Sigmoid colon (tissue), 7 donors: ENCODE measurements around the gene IL36B. TPM values are rescaled to one million over a fixed set of nuclear protein-coding genes. Genes with fewer than 3 reads are reported as not detected.

Experiments used
- DNase-seq: peaks from one replicate; pipeline ENCODE4 v3.0.0-alpha.2; 2019
- H3K27ac ChIP-seq, 4 donors: fragments of 200-600 bp; sonication (generic); one replicate each; pipeline ENCODE4 v1.5.1; 2016 to 2019; ENCODE audit warnings: mild to moderate bottlenecking in 1 of 4
- H3K27me3 ChIP-seq, 3 donors: fragments of 200-600 bp; sonication (generic); one replicate each; pipeline ENCODE4 v1.5.1; 2019; ENCODE audit warnings: mild to moderate bottlenecking in 1 of 3
- H3K36me3 ChIP-seq, 4 donors: fragments of 200-600 bp; sonication (generic); one replicate each; pipeline ENCODE4 v1.5.1; 2016 to 2019
- H3K4me1 ChIP-seq, 4 donors: fragments of 200-600 bp; sonication (generic); one replicate each; pipeline ENCODE4 v1.5.1; 2017 to 2019
- H3K4me3 ChIP-seq, 4 donors: fragments of 200-600 bp; sonication (generic); one replicate each; pipeline ENCODE4 v1.5.1; 2017 to 2019; ENCODE audit warnings: mild to moderate bottlenecking in 2 of 4, moderate library complexity in 1 of 4
- H3K9me3 ChIP-seq, 4 donors: fragments of 200-600 bp in 3 of 4; sonication (generic) in 3 of 4; one replicate each; pipeline versions ENCODE4 v1.5.1 to v1.6.1; 2013 to 2019
- EP300 ChIP-seq, 4 donors: sonication (generic); formaldehyde crosslinking; IDR thresholded peaks; one replicate each; pipeline ENCODE4 v1.6.1; 2017; ENCODE audit warnings: antibody characterized with exemption in 4 of 4
- POLR2A ChIP-seq, 2 donors: fragments of 450-650 bp; IDR thresholded peaks; one replicate each; pipeline ENCODE4 v1.6.1; 2016; ENCODE audit warnings: antibody characterized with exemption in 2 of 2, mild to moderate bottlenecking in 2 of 2, moderate library complexity in 2 of 2
- POLR2AphosphoS5 ChIP-seq, 4 donors: sonication (generic); formaldehyde crosslinking; IDR thresholded peaks; one replicate each; pipeline ENCODE4 v1.6.1; 2017; ENCODE audit warnings: antibody characterized with exemption in 4 of 4
- WGBS, 2 donors: extraction: QIAGEN DNeasy Blood & Tissue Kit; methylation state at CpG; one replicate each; pipeline ENCODE4 v1.1.7; 2013; 5-methylcytosine and 5-hydroxymethylcytosine counted together
- intact Hi-C: fragments of 100-400 bp; cut with DNase I; formaldehyde crosslinking; loops from one replicate; pipeline ENCODE4 v1.15.1; 2023
- polyA plus RNA-seq, 3 donors: library from polyadenylated mRNA; stranded (reverse); fragments of 200-250 nt; gene quantifications; one replicate each; pipeline ENCODE4 v1.2.3, GENCODE V29; 2013
- total RNA-seq, 4 donors: library from RNA; depleted of rRNA; stranded (reverse); fragments of >200 nt; gene quantifications; one replicate each; pipeline ENCODE4 v1.1.0, GENCODE V29; 2016
- TF ChIP-seq, protein P1 (sequence below), 4 experiments: fragments of 450-650 bp in 3 of 4; fragments of 200-600 bp in 1 of 4; IDR thresholded peaks; one replicate each; pipeline ENCODE4 v1.5.1; 2016 to 2019; ENCODE audit warnings: antibody characterized with exemption in 4 of 4, mild to moderate bottlenecking in 3 of 4, moderate library complexity in 2 of 4
- donor health status: healthy with polysubstance abuse.
- donor health status: Bipolar disorder and iron deficiency.
- donor health status: healthy.

The IL36B gene
- total and polyA plus RNA-seq, 7 donors = not detected

DNA sequence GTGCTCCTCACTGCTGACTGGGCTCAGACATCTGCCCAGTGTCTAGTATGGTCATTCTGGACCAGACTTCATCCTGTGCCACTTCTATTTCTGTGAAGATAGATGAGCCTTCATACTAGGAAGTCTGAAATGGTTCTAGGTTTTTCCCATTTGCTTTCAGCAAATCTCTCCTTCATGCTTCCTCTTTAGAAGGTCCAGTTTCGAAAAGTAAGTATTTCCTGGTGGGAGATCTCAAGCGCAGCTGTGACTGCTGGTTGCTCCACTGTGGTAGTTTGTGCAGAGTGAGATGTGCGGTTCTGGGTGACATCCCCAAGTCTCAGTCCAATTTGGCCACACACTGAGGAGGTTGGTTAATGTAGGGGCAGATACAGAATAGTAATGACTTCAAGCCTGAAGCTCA lies 14.4 kb downstream of the IL36B start:
- TF ChIP-seq POLR2AphosphoS5 (IDR thresholded peaks at IDR 0.05) = no peak
- no peak for TF ChIP-seq POLR2A (IDR thresholded peaks at IDR 0.05)
- no peak for TF ChIP-seq EP300 (IDR thresholded peaks at IDR 0.05)
- TF ChIP-seq, protein P1, sequence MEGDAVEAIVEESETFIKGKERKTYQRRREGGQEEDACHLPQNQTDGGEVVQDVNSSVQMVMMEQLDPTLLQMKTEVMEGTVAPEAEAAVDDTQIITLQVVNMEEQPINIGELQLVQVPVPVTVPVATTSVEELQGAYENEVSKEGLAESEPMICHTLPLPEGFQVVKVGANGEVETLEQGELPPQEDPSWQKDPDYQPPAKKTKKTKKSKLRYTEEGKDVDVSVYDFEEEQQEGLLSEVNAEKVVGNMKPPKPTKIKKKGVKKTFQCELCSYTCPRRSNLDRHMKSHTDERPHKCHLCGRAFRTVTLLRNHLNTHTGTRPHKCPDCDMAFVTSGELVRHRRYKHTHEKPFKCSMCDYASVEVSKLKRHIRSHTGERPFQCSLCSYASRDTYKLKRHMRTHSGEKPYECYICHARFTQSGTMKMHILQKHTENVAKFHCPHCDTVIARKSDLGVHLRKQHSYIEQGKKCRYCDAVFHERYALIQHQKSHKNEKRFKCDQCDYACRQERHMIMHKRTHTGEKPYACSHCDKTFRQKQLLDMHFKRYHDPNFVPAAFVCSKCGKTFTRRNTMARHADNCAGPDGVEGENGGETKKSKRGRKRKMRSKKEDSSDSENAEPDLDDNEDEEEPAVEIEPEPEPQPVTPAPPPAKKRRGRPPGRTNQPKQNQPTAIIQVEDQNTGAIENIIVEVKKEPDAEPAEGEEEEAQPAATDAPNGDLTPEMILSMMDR (IDR thresholded peaks at IDR 0.05) = no peak
- Histone ChIP-seq H3K27ac (no peak overlapping the region), H3K36me3 (no peaks in the 10 kb centered on the region), H3K4me1 (no peaks in the 10 kb centered on the region), H3K4me3 (no peak overlapping the region), H3K27me3 (no peaks in the 10 kb centered on the region), H3K9me3 (no peaks in the 10 kb centered on the region)
- 87 to 92% methylated on average over 3 of the region's 3 CpGs for WGBS, 2 donors
- intact Hi-C loops = no loop called here
- no peak for DNase-seq

DNA sequence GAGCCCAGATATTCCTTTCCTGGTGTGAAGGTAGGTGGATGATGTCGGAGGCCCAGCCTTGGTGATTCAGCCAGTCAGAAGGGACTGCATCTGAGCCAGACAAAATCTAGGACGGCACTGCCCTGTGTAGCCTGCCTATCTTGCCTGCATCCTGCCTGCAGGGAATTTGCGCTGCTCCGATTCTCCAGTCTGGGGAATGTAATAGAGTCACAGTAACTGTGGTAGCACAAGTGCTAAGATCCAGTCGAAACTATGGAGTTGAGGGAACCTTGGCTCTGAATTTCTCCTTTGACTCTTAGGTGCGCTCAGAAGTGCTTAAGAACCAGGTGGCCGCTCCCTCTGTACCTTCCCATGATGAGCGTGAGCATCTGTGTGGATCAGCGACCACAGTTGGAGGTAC lies 15.9 kb downstream of the IL36B start:
- H3K27ac ChIP-seq = no peak overlapping the region
- H3K4me3 ChIP-seq = no peak overlapping the region
- no peaks in the 10 kb centered on the region for H3K4me1 ChIP-seq
- 95% methylated on average over 9 of the region's 9 CpGs for WGBS, 2 donors
- intact Hi-C loops = no loop called here
- H3K27me3 ChIP-seq = no peaks in the 10 kb centered on the region
- no peak for TF ChIP-seq EP300 (IDR thresholded peaks at IDR 0.05)
- no peak for TF ChIP-seq POLR2A (IDR thresholded peaks at IDR 0.05)
- no peak for TF ChIP-seq POLR2AphosphoS5 (IDR thresholded peaks at IDR 0.05)
- TF ChIP-seq, protein P1 (IDR thresholded peaks at IDR 0.05) = no peak
- DNase-seq = no peak
- H3K9me3 ChIP-seq = no peaks in the 10 kb centered on the region
- H3K36me3 ChIP-seq = no peaks in the 10 kb centered on the region

DNA sequence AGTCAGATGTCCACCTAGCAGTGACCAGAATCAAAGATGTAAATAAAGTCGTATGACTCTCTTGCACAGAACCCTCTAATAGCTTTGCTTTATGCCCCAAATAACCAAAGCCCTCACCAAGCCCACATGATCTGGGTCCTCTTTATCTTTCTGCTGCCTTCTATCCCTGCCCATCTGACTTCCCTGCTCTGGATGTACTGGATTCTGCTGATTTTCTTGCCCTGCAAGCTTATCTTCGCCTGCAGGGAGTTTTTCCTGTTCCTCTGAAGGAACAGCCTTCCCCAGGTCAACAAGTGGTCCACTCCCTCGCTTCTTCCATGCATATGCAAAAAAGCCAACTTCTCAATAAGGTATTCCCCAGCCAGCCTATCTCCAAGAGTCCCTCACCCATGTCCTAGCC lies 18.7 kb downstream of the IL36B start:
- intact Hi-C loops = no loop called here
- TF ChIP-seq EP300 (IDR thresholded peaks at IDR 0.05) (no peak), POLR2A (IDR thresholded peaks at IDR 0.05) (no peak), POLR2AphosphoS5 (IDR thresholded peaks at IDR 0.05) (no peak)
- TF ChIP-seq, protein P1 (IDR thresholded peaks at IDR 0.05) = no peak
- no peaks in the 10 kb centered on the region for H3K9me3 ChIP-seq

DNA sequence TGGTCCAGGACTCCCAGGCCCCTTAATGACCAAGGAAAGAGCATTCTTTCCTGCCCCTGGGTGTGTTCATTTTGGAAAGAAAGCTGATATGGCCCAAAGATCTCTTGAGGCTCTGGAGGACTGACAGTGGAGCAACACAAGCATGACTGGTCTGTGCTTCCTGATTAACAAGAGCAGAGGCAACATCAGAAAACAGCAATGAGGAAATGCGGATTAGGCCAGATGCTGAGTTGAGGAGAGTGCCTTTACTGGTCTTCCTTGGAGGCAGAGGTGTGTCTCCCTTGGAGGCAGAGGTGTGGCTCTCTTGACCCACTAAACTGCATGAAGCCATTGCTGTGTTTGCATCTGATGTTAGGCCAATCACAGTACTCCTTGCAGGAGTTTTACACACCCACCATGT lies 19.9 kb downstream of the IL36B start:
- Histone ChIP-seq H3K4me1 (no peaks in the 10 kb centered on the region), H3K27ac (no peak overlapping the region), H3K36me3 (no peaks in the 10 kb centered on the region), H3K9me3 (no peaks in the 10 kb centered on the region), H3K4me3 (no peak overlapping the region), H3K27me3 (peaks cover 0 to 6% (median 0%) of the 10 kb centered on the region in 3 donors)
- no peak for DNase-seq
- intact Hi-C loops = no loop called here
- TF ChIP-seq POLR2AphosphoS5 (IDR thresholded peaks at IDR 0.05) = no peak
- TF ChIP-seq POLR2A (IDR thresholded peaks at IDR 0.05) = no peak
- TF ChIP-seq, protein P1 (IDR thresholded peaks at IDR 0.05) = no peak
- TF ChIP-seq EP300 (IDR thresholded peaks at IDR 0.05) = no peak
- WGBS, 2 donors = 55 to 83% methylated on average over 1 of the region's 1 CpG

More for the DNA sequence above, 18.7 kb downstream of the IL36B start:
- H3K4me3 ChIP-seq = no peak overlapping the region
- no peak overlapping the region for H3K27ac ChIP-seq
- WGBS, 2 donors = 84 to 89% methylated on average over 3 of the region's 3 CpGs
- no peak for DNase-seq
- H3K4me1 ChIP-seq = no peaks in the 10 kb centered on the region
- no peaks in the 10 kb centered on the region for H3K36me3 ChIP-seq
- H3K27me3 ChIP-seq = peaks cover 0 to 4% (median 0%) of the 10 kb centered on the region in 3 donors

DNA sequence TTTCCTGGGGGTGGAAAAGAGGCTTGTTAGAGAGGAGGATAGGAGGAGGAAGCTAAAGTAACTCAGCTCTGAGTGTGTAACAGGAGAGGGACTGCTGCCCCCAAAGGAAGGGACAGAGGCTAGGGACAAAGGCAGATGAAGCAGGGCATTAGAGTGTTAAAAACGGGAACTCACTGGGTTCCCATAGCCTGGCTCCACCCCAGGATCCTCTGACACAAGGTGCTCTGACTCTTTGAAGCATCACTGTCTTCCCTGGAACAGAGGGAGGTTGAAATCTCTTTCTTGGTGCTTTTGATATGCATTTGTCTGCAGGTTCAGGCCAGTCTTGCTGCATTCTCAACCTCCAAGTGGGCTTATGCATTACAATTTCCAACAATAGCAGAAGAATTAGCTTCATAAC lies 24.6 kb downstream of the IL36B start:
- no peak overlapping the region for H3K27ac ChIP-seq
- WGBS, 2 donors = 8 to 18% methylated on average over 1 of the region's 1 CpG
- peaks cover 0 to 6% (median 0%) of the 10 kb centered on the region in 3 donors for H3K27me3 ChIP-seq
- no peak for TF ChIP-seq POLR2A (IDR thresholded peaks at IDR 0.05)
- H3K4me3 ChIP-seq = no peak overlapping the region
- DNase-seq = no peak
- H3K36me3 ChIP-seq = no peaks in the 10 kb centered on the region
- intact Hi-C loops = no loop called here
- H3K9me3 ChIP-seq = no peaks in the 10 kb centered on the region
- H3K4me1 ChIP-seq = no peaks in the 10 kb centered on the region
